WI38 (cell line): Measurements from ENCODE around the gene ZCCHC3.

ENCODE experiments used
- H3K4me3 ChIP-seq: 2 replicates; pipeline ENCODE4 v1.5.1; 2011; ENCODE audit warnings: low read depth, mild to moderate bottlenecking, control low read depth, low read length
- CTCF ChIP-seq: IDR thresholded peaks from 2 replicates; pipeline ENCODE4 v1.5.1; 2012; ENCODE audit warnings: low read depth, mild to moderate bottlenecking, control low read depth, low read length

Gene ZCCHC3

GRCh38 chr20:259981-260380 is 37.4 kb upstream of the ZCCHC3 start:
- TF ChIP-seq CTCF, result no peak

GRCh38 chr20:263701-264100 is 33.7 kb upstream of the ZCCHC3 start:
- no peak overlapping the region for H3K4me3 ChIP-seq
- TF ChIP-seq CTCF, result no peak

More at GRCh38 chr20:259981-260380, 37.4 kb upstream of the ZCCHC3 start:
- H3K4me3 ChIP-seq, result no peak overlapping the region

GRCh38 chr20:266596-267562 is 30.5 kb upstream of the ZCCHC3 start:
- H3K4me3 ChIP-seq, result peak overlapping the region; percentile 60
- TF ChIP-seq CTCF, result peak; percentile 87

GRCh38 chr20:270517-270916 is 26.9 kb upstream of the ZCCHC3 start:
- no peak for TF ChIP-seq CTCF
- no peak overlapping the region for H3K4me3 ChIP-seq

GRCh38 chr20:271069-271468 is 26.3 kb upstream of the ZCCHC3 start:
- H3K4me3 ChIP-seq, result no peak overlapping the region
- TF ChIP-seq CTCF, result no peak

- H3K4me3 ChIP-seq, result no peak overlapping the region
- no peak for TF ChIP-seq CTCF
Observed at GRCh38 chr20:271528-271927, 25.8 kb upstream of the ZCCHC3 start.

GRCh38 chr20:272718-273117 is 24.7 kb upstream of the ZCCHC3 start:
- no peak for TF ChIP-seq CTCF
- no peak overlapping the region for H3K4me3 ChIP-seq
